ENCODE measurements around the gene EEPD1. TPM values are rescaled to one million over a fixed set of nuclear protein-coding genes. Genes with fewer than 3 reads are reported as not detected.
"Not testable (repeated sequence)": the region's sequence is repeated elsewhere in the genome, so short reads cannot be mapped to it uniquely, and the experiment has no call there.

EEPD1 gene
- total and polyA plus RNA-seq, 12 donors, result 6.0 to 29.0 (median 9.4) TPM

- DNase-seq, result no peak
- Histone ChIP-seq H3K4me1 (replicated peaks in 1 of 2) (peaks cover 0 to 4% of the 10 kb centered on the region in 2 donors), H3K36me3 (replicated peaks in 1 of 2) (no peaks in the 10 kb centered on the region), H3K27ac (no peak overlapping the region), H3K4me3 (no peak overlapping the region), H3K9me3 (replicated peaks in 1 of 3) (no peaks in the 10 kb centered on the region), H3K27me3 (no peaks in the 10 kb centered on the region)
- WGBS, 4 donors, result 77 to 80% (median 78%) methylated on average over 5 of the region's 5 CpGs
- intact Hi-C loops (cut with DNase I), result no loop called here
- TF ChIP-seq POLR2A (IDR thresholded peaks at IDR 0.05) (no peak), CTCF (IDR thresholded peaks at IDR 0.05) (no peak)
These were observed 96.0 kb downstream of the EEPD1 start for GRCh38 chr7:36249091-36249490.

DNA sequence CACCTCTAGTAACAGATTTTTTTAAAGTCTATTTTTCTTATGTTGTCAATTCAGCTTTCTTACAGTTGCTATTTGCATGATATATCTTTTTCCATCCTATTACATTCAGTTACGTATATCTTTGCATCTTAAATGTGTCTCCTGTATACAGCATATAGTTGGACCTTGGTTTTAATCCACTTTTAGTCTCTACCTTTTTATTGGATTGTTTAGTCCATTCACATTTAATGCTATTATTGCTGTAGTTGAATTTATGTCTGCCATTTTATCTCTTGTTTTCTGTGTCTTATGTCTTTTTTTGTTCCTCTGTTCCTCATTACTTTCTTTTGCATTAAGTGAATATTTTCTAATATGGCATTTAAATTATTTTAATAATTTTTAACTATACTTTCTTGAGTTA lies 100.6 kb downstream of the EEPD1 start:
- 95 to 100% (median 97%) methylated on average over 1 of the region's 1 CpG for WGBS, 4 donors
- Histone ChIP-seq H3K9me3 (replicated peaks in 1 of 3) (no peaks in the 10 kb centered on the region), H3K27ac (no peak overlapping the region), H3K36me3 (replicated peaks in 1 of 2) (no peaks in the 10 kb centered on the region), H3K27me3 (no peaks in the 10 kb centered on the region), H3K4me3 (no peak overlapping the region), H3K4me1 (replicated peaks in 1 of 2) (no peaks in the 10 kb centered on the region)
- TF ChIP-seq CTCF (IDR thresholded peaks at IDR 0.05), result no peak
- no peak for TF ChIP-seq POLR2A (IDR thresholded peaks at IDR 0.05)
- intact Hi-C loops (cut with DNase I), result no loop called here
- no peak for DNase-seq

GRCh38 chr7:36258510-36259259 lies 105.6 kb downstream of the EEPD1 start:
- H3K9me3 ChIP-seq (replicated peaks in 1 of 3); H3K4me3 ChIP-seq; H3K27ac ChIP-seq; H3K27me3 ChIP-seq; intact Hi-C loops (cut with DNase I); DNase-seq; H3K36me3 ChIP-seq (replicated peaks in 1 of 2): not testable (repeated sequence)
- H3K4me1 ChIP-seq (replicated peaks in 1 of 2), result peaks cover 27 to 30% of the 10 kb centered on the region in 2 donors
- WGBS, 4 donors, result 61 to 80% (median 73%) methylated on average over 15 to 18 of the region's 18 CpGs

- no peak for DNase-seq
- H3K36me3 ChIP-seq (replicated peaks in 1 of 2), result no peaks in the 10 kb centered on the region
- intact Hi-C loops (cut with DNase I), result no loop called here
- no peaks in the 10 kb centered on the region for H3K27me3 ChIP-seq
- no peaks in the 10 kb centered on the region for H3K9me3 ChIP-seq (replicated peaks in 1 of 3)
- 43 to 54% (median 51%) methylated on average over 2 of the region's 2 CpGs for WGBS, 4 donors
- H3K27ac ChIP-seq, result no peak overlapping the region
- no peak overlapping the region for H3K4me3 ChIP-seq
- H3K4me1 ChIP-seq (replicated peaks in 1 of 2), result peaks cover 27 to 37% of the 10 kb centered on the region in 2 donors
- TF ChIP-seq CTCF (IDR thresholded peaks at IDR 0.05), result no peak
- TF ChIP-seq POLR2A (IDR thresholded peaks at IDR 0.05), result no peak
These were observed 107.4 kb downstream of the EEPD1 start for GRCh38 chr7:36260481-36260880.
